SW480 (cell line): ENCODE results near the gene PLXND1.

Experiments used
- DNase-seq: peaks from one replicate; pipeline ENCODE4 v3.0.0-alpha.2; 2016; ENCODE audit warnings: low spot score

PLXND1 gene

GRCh38 chr3:129582799-129583198, 23.7 kb downstream of the PLXND1 start:
- no peak for DNase-seq

- DNase-seq = no peak
These were observed 24.9 kb downstream of the PLXND1 start for GRCh38 chr3:129581623-129582022.

- no peak for DNase-seq
These were observed 26.5 kb downstream of the PLXND1 start for GRCh38 chr3:129579991-129580390.

- DNase-seq = no peak
These were observed 28.3 kb downstream of the PLXND1 start for GRCh38 chr3:129577925-129578786.

- no peak for DNase-seq
These were observed 29.1 kb downstream of the PLXND1 start for GRCh38 chr3:129577366-129577765.

- DNase-seq = no peak
These were observed 29.7 kb downstream of the PLXND1 start for GRCh38 chr3:129576514-129577352.

GRCh38 chr3:129575997-129576384, 30.5 kb downstream of the PLXND1 start:
- DNase-seq = no peak

- no peak for DNase-seq
These were observed 31.1 kb downstream of the PLXND1 start for GRCh38 chr3:129575233-129575996.

GRCh38 chr3:129574206-129574605, 32.3 kb downstream of the PLXND1 start:
- DNase-seq = no peak

- DNase-seq = no peak
These were observed 33.0 kb downstream of the PLXND1 start for GRCh38 chr3:129573493-129573892.

- DNase-seq = no peak
These were observed 33.9 kb downstream of the PLXND1 start for GRCh38 chr3:129572603-129573002.

GRCh38 chr3:129571605-129572547, 34.6 kb downstream of the PLXND1 start:
- no peak for DNase-seq

GRCh38 chr3:129569856-129570255, 36.6 kb downstream of the PLXND1 start:
- no peak for DNase-seq

- DNase-seq = no peak
These were observed 38.5 kb downstream of the PLXND1 start for GRCh38 chr3:129567939-129568338.

GRCh38 chr3:129567176-129567705, 39.2 kb downstream of the PLXND1 start:
- no peak for DNase-seq

- no peak for DNase-seq
These were observed 40.6 kb downstream of the PLXND1 start for GRCh38 chr3:129565902-129566301.

- no peak for DNase-seq
These were observed 41.4 kb downstream of the PLXND1 start for GRCh38 chr3:129564981-129565644.

- DNase-seq = no peak
These were observed 42.5 kb downstream of the PLXND1 start for GRCh38 chr3:129563850-129564535.

GRCh38 chr3:129563332-129563731, 43.1 kb downstream of the PLXND1 start:
- no peak for DNase-seq

- DNase-seq = no peak
These were observed 43.7 kb downstream of the PLXND1 start for GRCh38 chr3:129562803-129563202.
